ENCODE measurements around the gene FAM107B.

FAM107B gene

GRCh38 chr10:14776546-14776945 is 1.8 kb upstream of the FAM107B start:
- H3K4me3 ChIP-seq (ENCODE audit: low read depth, low read length), result no peak overlapping the region
- DNase-seq (ENCODE audit: low read depth), result no peak
- TF ChIP-seq, protein P1, sequence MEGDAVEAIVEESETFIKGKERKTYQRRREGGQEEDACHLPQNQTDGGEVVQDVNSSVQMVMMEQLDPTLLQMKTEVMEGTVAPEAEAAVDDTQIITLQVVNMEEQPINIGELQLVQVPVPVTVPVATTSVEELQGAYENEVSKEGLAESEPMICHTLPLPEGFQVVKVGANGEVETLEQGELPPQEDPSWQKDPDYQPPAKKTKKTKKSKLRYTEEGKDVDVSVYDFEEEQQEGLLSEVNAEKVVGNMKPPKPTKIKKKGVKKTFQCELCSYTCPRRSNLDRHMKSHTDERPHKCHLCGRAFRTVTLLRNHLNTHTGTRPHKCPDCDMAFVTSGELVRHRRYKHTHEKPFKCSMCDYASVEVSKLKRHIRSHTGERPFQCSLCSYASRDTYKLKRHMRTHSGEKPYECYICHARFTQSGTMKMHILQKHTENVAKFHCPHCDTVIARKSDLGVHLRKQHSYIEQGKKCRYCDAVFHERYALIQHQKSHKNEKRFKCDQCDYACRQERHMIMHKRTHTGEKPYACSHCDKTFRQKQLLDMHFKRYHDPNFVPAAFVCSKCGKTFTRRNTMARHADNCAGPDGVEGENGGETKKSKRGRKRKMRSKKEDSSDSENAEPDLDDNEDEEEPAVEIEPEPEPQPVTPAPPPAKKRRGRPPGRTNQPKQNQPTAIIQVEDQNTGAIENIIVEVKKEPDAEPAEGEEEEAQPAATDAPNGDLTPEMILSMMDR (conservative IDR thresholded peaks at IDR 0.05; ENCODE audit: low read depth, low read length), result no peak

DNA sequence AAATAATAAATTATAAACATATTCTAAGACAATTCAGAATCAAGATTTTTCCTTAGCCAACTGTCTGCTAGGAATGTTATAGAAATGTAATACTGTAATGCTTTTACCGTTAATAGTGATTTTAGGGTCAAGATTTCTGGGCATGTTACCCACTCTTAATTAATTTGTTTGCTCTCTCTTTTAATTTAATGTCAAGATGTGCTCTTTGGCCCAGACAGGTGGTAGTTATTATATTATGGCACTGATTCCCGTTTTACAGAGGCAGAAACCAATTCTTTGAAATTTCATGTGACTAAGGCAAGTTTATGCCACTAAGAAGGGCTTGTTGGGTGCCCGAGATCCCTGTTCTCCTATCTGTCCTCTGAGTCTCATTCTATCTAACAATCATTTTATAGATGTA is 959 bp upstream of the FAM107B start:
- H3K4me3 ChIP-seq (ENCODE audit: low read depth, low read length), result no peak overlapping the region
- TF ChIP-seq, protein P1 (conservative IDR thresholded peaks at IDR 0.05; ENCODE audit: low read depth, low read length), result no peak
- DNase-seq (ENCODE audit: low read depth), result no peak

- no peak overlapping the region for H3K4me3 ChIP-seq (ENCODE audit: low read depth, low read length)
- TF ChIP-seq, protein P1 (conservative IDR thresholded peaks at IDR 0.05; ENCODE audit: low read depth, low read length), result no peak
- no peak for DNase-seq (ENCODE audit: low read depth)
These were observed 500 bp downstream of the FAM107B start for GRCh38 chr10:14774214-14774580.

DNA sequence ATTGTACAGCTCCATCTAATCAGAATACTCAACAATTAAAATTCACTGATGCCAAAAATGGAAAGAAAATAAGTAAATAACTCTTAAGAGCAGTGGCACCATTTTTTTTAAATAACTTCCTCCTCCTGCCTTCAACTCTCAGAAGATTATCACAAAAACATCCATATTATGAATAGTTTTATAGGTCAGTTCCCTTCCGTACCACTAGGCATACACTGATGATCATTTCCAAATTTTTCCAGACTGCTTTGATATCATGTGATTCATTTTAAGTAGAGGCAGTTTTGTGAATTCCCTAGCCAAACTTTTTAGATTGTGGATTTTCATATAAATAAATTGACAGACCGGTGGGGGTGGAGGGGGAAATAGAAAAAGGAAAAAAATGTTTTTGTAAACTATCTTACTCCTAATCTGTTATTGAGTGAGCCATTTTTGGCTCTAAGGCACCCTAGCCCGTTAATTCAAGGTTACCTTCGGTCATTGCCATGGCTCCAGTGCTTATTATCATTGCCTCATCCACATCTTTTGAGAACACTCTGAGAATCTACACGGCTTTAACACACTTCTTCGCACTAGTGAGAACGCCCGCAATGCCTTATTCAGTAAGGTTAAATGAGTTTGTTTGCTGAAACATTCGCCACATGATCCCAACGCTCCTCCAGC is 1.0 kb downstream of the FAM107B start:
- TF ChIP-seq, protein P1 (conservative IDR thresholded peaks at IDR 0.05; ENCODE audit: low read depth, low read length), result no peak
- no peak overlapping the region for H3K4me3 ChIP-seq (ENCODE audit: low read depth, low read length)
- no peak for DNase-seq (ENCODE audit: low read depth)

- TF ChIP-seq, protein P1 (conservative IDR thresholded peaks at IDR 0.05; ENCODE audit: low read depth, low read length), result no peak
- DNase-seq (ENCODE audit: low read depth), result no peak
- no peak overlapping the region for H3K4me3 ChIP-seq (ENCODE audit: low read depth, low read length)
These were observed 2.3 kb downstream of the FAM107B start for GRCh38 chr10:14772399-14772798.

- TF ChIP-seq, protein P1 (conservative IDR thresholded peaks at IDR 0.05; ENCODE audit: low read depth, low read length), result no peak
- no peak for DNase-seq (ENCODE audit: low read depth)
- no peak overlapping the region for H3K4me3 ChIP-seq (ENCODE audit: low read depth, low read length)
These were observed 3.8 kb downstream of the FAM107B start for GRCh38 chr10:14770927-14771326.

DNA sequence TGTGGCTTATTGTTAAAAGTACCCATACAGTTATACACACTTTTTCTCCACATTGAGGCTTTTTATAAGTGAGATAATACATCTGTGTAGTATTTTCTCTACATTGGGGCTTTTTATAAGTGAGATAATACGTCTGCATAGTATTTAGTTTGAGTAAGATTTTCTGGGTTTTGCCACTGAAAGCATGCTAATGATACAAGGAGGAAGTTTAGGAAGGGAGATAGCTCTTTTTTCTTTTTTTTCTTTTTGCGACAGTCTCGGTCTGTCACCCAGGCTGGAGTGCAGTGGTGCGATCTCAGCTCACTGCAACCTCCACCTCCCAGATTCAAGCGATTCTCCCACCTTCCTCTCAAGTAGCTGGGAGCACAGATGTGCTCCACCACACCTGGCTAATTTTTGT is 13.3 kb downstream of the FAM107B start:
- DNase-seq (ENCODE audit: low read depth), result no peak
- H3K4me3 ChIP-seq (ENCODE audit: low read depth, low read length), result no peak overlapping the region
- TF ChIP-seq, protein P1 (conservative IDR thresholded peaks at IDR 0.05; ENCODE audit: low read depth, low read length), result no peak

Data from choroid plexus epithelial cell (primary cell).